ENCODE measurements around the gene CYP4B1.

DNA sequence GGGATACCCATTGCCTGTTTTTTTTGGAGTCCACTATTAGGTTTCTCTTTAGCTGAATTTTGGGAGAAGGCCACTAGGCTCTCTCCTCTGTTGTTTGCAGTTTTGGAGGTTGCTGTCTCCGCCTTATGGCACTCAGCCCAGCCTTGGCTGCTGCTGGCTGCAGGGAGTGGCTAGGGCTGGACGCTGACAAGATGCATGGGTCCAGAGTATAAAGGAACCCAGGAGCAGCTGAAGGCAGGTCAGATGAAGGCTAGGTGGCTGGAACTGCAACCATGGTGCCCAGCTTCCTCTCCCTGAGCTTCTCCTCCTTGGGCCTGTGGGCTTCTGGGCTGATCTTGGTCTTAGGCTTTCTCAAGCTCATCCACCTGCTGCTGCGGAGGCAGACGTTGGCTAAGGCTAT lies at the start of gene CYP4B1:
- no peak for TF ChIP-seq CREB1 (CRISPR knock-in tag; IDR thresholded peaks at IDR 0.05)
- TF ChIP-seq, protein P1, sequence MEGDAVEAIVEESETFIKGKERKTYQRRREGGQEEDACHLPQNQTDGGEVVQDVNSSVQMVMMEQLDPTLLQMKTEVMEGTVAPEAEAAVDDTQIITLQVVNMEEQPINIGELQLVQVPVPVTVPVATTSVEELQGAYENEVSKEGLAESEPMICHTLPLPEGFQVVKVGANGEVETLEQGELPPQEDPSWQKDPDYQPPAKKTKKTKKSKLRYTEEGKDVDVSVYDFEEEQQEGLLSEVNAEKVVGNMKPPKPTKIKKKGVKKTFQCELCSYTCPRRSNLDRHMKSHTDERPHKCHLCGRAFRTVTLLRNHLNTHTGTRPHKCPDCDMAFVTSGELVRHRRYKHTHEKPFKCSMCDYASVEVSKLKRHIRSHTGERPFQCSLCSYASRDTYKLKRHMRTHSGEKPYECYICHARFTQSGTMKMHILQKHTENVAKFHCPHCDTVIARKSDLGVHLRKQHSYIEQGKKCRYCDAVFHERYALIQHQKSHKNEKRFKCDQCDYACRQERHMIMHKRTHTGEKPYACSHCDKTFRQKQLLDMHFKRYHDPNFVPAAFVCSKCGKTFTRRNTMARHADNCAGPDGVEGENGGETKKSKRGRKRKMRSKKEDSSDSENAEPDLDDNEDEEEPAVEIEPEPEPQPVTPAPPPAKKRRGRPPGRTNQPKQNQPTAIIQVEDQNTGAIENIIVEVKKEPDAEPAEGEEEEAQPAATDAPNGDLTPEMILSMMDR (IDR thresholded peaks at IDR 0.05) = no peak
- TF ChIP-seq, protein P2, sequence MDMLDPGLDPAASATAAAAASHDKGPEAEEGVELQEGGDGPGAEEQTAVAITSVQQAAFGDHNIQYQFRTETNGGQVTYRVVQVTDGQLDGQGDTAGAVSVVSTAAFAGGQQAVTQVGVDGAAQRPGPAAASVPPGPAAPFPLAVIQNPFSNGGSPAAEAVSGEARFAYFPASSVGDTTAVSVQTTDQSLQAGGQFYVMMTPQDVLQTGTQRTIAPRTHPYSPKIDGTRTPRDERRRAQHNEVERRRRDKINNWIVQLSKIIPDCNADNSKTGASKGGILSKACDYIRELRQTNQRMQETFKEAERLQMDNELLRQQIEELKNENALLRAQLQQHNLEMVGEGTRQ (CRISPR knock-in tag; IDR thresholded peaks at IDR 0.05) = no peak
- TF ChIP-seq, protein P3, sequence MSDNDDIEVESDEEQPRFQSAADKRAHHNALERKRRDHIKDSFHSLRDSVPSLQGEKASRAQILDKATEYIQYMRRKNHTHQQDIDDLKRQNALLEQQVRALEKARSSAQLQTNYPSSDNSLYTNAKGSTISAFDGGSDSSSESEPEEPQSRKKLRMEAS (CRISPR knock-in tag; IDR thresholded peaks at IDR 0.05) = no peak
- TF ChIP-seq, protein P4, sequence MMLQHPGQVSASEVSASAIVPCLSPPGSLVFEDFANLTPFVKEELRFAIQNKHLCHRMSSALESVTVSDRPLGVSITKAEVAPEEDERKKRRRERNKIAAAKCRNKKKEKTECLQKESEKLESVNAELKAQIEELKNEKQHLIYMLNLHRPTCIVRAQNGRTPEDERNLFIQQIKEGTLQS (CRISPR knock-in tag; conservative IDR thresholded peaks at IDR 0.05) = no peak
- TF ChIP-seq TCF7 (CRISPR knock-in tag; IDR thresholded peaks at IDR 0.05; ENCODE audit: low read depth) = no peak
- TF ChIP-seq, protein P5, sequence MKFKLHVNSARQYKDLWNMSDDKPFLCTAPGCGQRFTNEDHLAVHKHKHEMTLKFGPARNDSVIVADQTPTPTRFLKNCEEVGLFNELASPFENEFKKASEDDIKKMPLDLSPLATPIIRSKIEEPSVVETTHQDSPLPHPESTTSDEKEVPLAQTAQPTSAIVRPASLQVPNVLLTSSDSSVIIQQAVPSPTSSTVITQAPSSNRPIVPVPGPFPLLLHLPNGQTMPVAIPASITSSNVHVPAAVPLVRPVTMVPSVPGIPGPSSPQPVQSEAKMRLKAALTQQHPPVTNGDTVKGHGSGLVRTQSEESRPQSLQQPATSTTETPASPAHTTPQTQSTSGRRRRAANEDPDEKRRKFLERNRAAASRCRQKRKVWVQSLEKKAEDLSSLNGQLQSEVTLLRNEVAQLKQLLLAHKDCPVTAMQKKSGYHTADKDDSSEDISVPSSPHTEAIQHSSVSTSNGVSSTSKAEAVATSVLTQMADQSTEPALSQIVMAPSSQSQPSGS (CRISPR knock-in tag; IDR thresholded peaks at IDR 0.05; ENCODE audit: borderline replicate concordance, low read depth) = no peak
- no peak for TF ChIP-seq ELF4 (CRISPR knock-in tag; IDR thresholded peaks at IDR 0.05; ENCODE audit: low read depth)
- TF ChIP-seq ZNF416 (CRISPR knock-in tag; IDR thresholded peaks at IDR 0.05) = no peak
